T-helper 17 cell (primary cell): ENCODE data around the gene NUP133. TPM values are rescaled to one million over a fixed set of nuclear protein-coding genes. Genes with fewer than 3 reads are reported as not detected.
"Not testable (repeated sequence)": the region's sequence is repeated elsewhere in the genome, so short reads cannot be mapped to it uniquely, and the experiment has no call there.

Source experiments
- ATAC-seq: fragments of 150-1000 bp; cut with Tn5 transposase; 2 replicates; pipeline ENCODE4 v1.10.0; 2021; ENCODE audit warnings: mild to moderate bottlenecking, moderate library complexity
- DNase-seq, 3 donors: peaks; one replicate each; pipeline versions ENCODE4 v3.0.0 to v3.0.0-alpha.2; 2020 to 2021
- H3K9me3 ChIP-seq: one replicate; pipeline ENCODE4 v1.7.0; 2013; ENCODE audit warnings: low read length, mild to moderate bottlenecking; ENCODE audit not compliant: control insufficient read depth, poor library complexity, severe bottlenecking
- H3K27ac Mint-ChIP-seq: one replicate; pipeline ENCODE4 v1.8.0; 2022; ENCODE audit warnings: mild to moderate bottlenecking, moderate library complexity, mixed read lengths
- H3K27me3 Mint-ChIP-seq: one replicate; pipeline ENCODE4 v1.8.0; 2022; ENCODE audit warnings: mixed read lengths
- H3K36me3 Mint-ChIP-seq: one replicate; pipeline ENCODE4 v1.8.0; 2022; ENCODE audit warnings: low read depth, mixed read lengths
- H3K4me1 Mint-ChIP-seq: one replicate; pipeline ENCODE4 v1.8.0; 2022; ENCODE audit warnings: mild to moderate bottlenecking, mixed read lengths
- H3K4me3 Mint-ChIP-seq: one replicate; pipeline ENCODE4 v1.8.0; 2022; ENCODE audit warnings: mild to moderate bottlenecking, moderate library complexity, mixed read lengths
- total RNA-seq, 4 donors: library from RNA in 2 of 4; stranded (reverse) in 2 of 4; gene quantifications; one replicate each; pipeline ENCODE4 v1.2.3 and lab custom pipeline; 2022 to 2026

NUP133 gene
- total RNA-seq, 2 donors from 2014 or later: 26.0 to 35.9 TPM

DNA sequence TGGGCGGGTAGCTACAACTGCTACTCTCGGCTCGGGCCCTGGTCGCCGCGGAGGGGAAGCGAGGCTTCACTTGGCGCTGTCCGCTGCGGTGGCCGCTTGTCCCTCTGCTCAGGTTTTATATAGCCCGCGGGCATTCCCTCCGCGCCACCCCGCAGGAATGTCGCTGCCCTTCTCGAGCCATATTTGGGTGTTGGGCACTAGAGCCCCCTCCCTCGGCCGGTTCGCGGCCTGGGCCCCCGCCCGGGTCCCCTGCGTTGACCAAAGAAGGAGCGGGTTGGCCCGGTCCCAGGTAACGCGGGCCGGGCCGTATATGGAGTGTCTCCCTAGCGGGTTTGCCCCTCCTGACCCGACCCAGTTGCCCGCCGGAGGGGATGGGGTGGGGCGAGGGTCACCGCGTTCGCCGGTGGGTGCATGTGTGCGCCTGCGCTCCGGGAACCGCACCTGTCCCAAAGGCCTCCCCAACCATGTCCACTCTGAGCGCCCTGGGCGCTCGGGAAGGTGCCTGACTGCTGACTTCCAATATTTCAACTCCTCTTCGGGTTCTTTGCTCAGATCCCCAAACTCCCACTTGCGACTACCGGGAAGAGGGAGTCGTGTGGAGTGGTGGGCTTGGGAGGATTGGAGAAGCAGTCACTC lies 74.0 kb downstream of the NUP133 start, which contains the start of gene ACTA1:
Gene ACTA1 (minus strand): TSS at position 90 of the 636 bp plus-strand sequence. CDS start 979 bp downstream, outside the sequence.
- Mint-ChIP-seq H3K4me3 (no peak within 1 kb of the TSS), H3K27ac (peak within 1 kb of the TSS; percentile 61), H3K4me1 (peaks cover 26% of the 10 kb centered on the region), H3K36me3 (peaks cover 4% of the 10 kb centered on the region), H3K27me3 (peaks cover 61% of the 10 kb centered on the region)
- no peak for ATAC-seq
- H3K9me3 ChIP-seq: no peaks in the 10 kb centered on the region
- no peak for DNase-seq

DNA sequence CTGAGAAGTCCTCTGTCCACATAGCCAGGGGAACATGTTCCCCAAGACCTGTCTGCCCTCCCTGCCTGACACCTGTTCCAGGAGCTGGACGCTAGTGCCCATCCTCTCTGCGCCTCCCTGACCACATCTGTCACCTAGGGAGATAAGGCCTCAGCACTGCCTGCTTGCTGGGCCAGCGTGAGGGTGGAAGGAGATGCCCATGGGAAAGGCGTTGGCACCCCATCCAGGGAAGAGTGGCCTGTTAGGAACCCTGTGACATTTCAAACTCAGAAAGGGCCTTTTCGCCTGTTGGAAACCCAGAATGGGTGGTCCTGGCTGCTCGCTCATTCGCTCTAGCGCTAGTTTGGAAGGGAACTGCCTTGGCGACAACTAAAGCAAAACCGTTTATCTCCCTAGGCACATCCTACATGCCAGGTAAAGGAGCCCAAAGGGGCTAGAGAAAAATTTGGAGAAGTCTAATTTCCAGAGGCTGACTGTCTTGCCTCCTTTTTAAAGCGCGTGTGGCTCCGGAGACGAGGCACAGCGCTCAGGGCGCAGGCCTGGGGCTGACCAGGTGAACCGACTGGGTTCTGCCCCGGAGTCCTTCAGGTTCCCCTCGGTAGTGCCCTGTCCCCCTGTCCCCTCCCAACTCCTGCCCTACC lies 74.7 kb downstream of the NUP133 start:
- H3K4me1 Mint-ChIP-seq: peaks cover 26% of the 10 kb centered on the region
- H3K27ac Mint-ChIP-seq: peak overlapping the region; percentile 61
- peaks cover 4% of the 10 kb centered on the region for H3K36me3 Mint-ChIP-seq
- peaks cover 64% of the 10 kb centered on the region for H3K27me3 Mint-ChIP-seq
- ATAC-seq: no peak
- no peaks in the 10 kb centered on the region for H3K9me3 ChIP-seq
- no peak for DNase-seq
- H3K4me3 Mint-ChIP-seq: no peak overlapping the region

DNA sequence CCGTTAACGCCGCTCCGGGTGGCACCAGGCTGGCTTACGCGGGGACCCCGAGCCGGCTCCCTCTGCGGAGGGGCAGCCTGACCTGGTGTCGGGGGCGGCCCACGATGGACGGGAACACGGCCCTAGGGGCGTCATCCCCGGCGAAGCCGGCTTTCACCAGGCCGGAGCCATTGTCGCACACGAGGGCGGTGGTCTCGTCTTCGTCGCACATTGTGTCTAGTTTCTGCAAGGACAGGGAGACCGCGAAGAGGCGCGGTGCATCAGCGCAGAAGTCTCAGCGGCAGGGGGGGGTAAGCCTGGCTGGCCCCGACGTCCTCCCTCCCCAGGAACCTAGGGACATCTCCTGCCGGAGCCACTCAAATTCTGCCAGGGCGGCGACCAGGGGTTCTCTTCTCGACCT lies 75.2 kb downstream of the NUP133 start:
- DNase-seq (no peak), ATAC-seq (no peak)
- H3K4me1 Mint-ChIP-seq: peaks cover 26% of the 10 kb centered on the region
- H3K27me3 Mint-ChIP-seq: peaks cover 69% of the 10 kb centered on the region
- peak overlapping the region; percentile 61 for H3K27ac Mint-ChIP-seq
- no peaks in the 10 kb centered on the region for H3K9me3 ChIP-seq
- H3K36me3 Mint-ChIP-seq: peaks cover 4% of the 10 kb centered on the region
- peak overlapping the region; percentile 72 for H3K4me3 Mint-ChIP-seq

DNA sequence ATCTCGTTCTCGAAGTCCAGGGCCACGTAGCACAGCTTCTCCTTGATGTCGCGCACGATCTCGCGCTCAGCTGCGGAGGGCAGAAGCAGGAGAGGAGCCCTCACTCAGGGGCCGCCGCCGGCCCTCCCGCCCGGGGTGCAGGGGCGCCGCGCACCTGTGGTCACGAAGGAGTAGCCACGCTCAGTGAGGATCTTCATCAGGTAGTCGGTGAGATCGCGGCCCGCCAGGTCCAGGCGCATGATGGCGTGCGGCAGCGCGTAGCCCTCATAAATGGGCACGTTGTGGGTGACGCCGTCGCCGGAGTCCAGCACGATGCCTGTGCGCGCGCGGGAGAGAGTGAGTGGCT lies 76.1 kb downstream of the NUP133 start:
- peak overlapping the region; percentile 72 for H3K4me3 Mint-ChIP-seq
- DNase-seq (no peak), ATAC-seq (no peak)
- H3K4me1 Mint-ChIP-seq: peaks cover 26% of the 10 kb centered on the region
- H3K27me3 Mint-ChIP-seq: peaks cover 73% of the 10 kb centered on the region
- no peaks in the 10 kb centered on the region for H3K9me3 ChIP-seq
- no peak overlapping the region for H3K27ac Mint-ChIP-seq
- H3K36me3 Mint-ChIP-seq: peaks cover 4% of the 10 kb centered on the region

DNA sequence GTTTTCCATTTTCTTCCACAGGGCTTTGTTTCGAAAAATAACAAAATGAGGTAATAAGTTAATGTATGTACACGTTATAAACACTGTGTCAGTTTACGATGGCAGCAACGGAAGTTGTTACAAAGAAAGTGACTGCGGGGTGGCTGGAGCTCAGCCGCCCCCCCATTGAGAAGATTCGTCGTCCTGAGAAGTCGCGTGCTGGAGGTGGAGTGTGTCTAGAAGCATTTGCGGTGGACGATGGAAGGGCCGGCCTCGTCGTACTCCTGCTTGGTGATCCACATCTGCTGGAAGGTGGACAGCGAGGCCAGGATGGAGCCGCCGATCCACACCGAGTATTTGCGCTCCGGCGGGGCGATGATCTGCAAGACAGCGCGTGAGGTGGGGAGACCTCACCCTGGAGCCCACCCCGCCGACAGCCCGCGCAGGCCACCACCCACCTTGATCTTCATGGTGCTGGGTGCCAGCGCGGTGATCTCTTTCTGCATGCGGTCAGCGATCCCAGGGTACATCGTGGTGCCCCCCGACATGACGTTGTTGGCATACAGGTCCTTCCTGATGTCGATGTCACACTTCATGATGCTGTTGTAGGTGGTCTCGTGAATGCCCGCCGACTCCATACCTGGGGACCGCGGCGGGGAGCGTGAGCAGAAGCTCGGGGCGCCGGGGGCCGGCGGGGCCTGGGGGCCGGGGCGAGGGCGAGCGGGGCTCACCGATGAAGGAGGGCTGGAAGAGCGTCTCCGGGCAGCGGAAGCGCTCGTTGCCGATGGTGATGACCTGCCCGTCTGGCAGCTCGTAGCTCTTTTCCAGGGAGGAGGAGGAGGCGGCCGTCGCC lies 76.6 kb downstream of the NUP133 start:
- DNase-seq: no peak
- H3K4me1 Mint-ChIP-seq: peaks cover 24% of the 10 kb centered on the region
- H3K27me3 Mint-ChIP-seq: peaks cover 73% of the 10 kb centered on the region
- H3K27ac Mint-ChIP-seq: no peak overlapping the region
- H3K36me3 Mint-ChIP-seq: peaks cover 4% of the 10 kb centered on the region
- peak; percentile 35 for ATAC-seq
- H3K9me3 ChIP-seq: no peaks in the 10 kb centered on the region
- H3K4me3 Mint-ChIP-seq: peak overlapping the region; percentile 72

DNA sequence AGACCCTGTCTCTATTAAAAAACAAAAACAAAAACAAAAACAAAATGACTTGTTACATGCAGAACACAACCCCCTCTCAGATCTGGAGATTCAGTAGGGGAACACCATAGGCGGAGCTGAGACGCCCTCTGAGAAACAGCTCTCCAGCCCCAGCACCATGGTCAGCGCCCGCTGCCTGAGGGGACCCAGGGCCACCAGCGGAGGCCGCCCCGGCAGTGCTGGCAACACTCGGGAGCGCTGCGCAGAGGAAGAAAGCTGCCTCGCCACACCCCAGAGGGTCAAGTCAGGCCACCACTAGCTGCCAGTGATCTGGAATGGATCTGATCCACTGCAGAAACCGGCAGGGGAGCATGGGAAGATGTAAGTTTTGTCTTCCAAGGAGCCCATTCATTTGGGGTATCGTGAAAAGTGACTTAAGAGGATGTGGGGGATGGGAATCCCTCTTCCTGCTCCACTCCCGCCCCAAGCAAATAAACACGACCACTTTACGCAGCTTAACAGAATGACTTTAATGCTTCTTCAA lies 77.3 kb downstream of the NUP133 start:
- peaks cover 4% of the 10 kb centered on the region for H3K36me3 Mint-ChIP-seq
- H3K4me3 Mint-ChIP-seq: peak overlapping the region; percentile 72
- peaks cover 24% of the 10 kb centered on the region for H3K4me1 Mint-ChIP-seq
- DNase-seq (peak in 1 of 3 donors; percentile 16), ATAC-seq (peak; percentile 61)
- peaks cover 74% of the 10 kb centered on the region for H3K27me3 Mint-ChIP-seq
- no peak overlapping the region for H3K27ac Mint-ChIP-seq
- H3K9me3 ChIP-seq: no peaks in the 10 kb centered on the region

DNA sequence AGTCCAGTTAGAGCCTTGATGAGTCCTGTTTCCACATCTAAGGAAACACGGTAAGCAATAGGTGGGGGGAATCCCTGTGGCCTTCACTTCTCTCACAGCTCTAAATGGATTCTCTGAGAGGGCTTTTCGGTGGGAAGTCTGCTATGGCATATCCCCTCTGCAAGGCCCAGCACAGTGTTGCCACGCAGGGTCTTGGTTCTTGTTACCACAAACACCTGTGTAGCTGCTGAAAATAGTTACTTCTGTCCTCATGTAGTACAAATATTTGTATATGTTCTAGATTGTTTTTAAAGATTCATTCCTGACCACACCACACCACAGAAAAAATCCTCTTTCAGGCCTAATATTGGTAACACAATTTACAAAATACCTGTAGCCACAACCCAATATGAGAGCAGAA lies 79.9 kb downstream of the NUP133 start:
- H3K27ac Mint-ChIP-seq: no peak overlapping the region
- peaks cover 18% of the 10 kb centered on the region for H3K4me1 Mint-ChIP-seq
- H3K4me3 Mint-ChIP-seq: no peak overlapping the region
- peaks cover 65% of the 10 kb centered on the region for H3K27me3 Mint-ChIP-seq
- DNase-seq (no peak), ATAC-seq (no peak)
- peaks cover 4% of the 10 kb centered on the region for H3K36me3 Mint-ChIP-seq
- peaks cover 3% of the 10 kb centered on the region for H3K9me3 ChIP-seq

DNA sequence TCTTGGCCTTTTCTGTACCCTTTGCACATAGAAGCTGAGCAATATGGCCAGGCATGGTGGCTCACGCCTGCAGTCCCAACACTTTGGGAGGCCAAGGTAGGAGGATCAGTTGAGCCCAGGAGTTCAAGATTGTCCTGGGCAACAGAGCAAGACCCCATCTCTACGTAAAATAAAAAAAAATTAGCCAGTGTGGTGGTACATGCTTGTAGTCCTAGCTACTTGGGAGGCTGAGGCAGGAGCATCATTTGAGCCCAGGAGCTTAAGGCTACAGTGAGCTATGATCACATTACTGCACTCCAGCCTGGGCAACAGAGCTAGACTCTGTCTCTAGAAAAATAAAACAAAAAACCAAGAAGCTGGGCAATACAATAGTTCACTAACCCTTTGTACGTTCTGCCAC lies 80.6 kb downstream of the NUP133 start:
- peaks cover 64% of the 10 kb centered on the region for H3K27me3 Mint-ChIP-seq
- H3K36me3 Mint-ChIP-seq: peaks cover 4% of the 10 kb centered on the region
- H3K27ac Mint-ChIP-seq: no peak overlapping the region
- H3K4me3 Mint-ChIP-seq: no peak overlapping the region
- ATAC-seq: no peak
- peaks cover 3% of the 10 kb centered on the region for H3K9me3 ChIP-seq
- no peak for DNase-seq
- H3K4me1 Mint-ChIP-seq: peaks cover 18% of the 10 kb centered on the region

DNA sequence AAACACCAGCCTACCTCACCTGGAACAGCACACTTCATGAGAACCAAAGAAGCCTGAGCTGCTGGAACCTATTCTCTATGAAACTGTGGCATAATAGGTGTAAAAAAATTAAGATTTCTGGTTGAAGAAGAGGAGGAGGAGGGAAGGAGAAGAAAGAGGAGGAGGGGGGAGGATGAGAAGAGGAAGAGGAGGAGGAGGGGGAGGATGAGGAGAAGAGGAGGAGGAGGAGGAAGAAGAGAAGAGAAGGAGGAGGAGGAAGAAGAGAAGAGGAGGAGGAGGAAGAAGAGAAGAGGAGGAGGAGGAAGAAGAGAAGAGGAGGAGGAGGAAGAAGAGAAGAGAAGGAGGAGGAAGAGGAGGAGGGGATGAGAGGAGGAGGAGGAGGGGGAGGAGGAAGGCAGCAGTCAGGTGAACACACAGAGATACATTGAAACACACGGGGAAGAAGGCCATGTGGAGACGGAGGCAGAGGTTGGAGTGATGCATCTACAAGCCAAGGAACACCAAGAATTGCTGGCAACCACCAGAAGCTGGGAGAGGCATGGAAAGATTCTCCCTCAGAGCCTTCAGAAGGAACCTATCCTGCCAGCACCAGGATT lies 82.5 kb downstream of the NUP133 start:
- peaks cover 2% of the 10 kb centered on the region for H3K36me3 Mint-ChIP-seq
- H3K27ac Mint-ChIP-seq: no peak overlapping the region
- H3K4me1 Mint-ChIP-seq: peaks cover 3% of the 10 kb centered on the region
- H3K27me3 Mint-ChIP-seq: peaks cover 53% of the 10 kb centered on the region
- DNase-seq (no peak), ATAC-seq (no peak)
- H3K4me3 Mint-ChIP-seq: no peak overlapping the region
- H3K9me3 ChIP-seq: peaks cover 3% of the 10 kb centered on the region

DNA sequence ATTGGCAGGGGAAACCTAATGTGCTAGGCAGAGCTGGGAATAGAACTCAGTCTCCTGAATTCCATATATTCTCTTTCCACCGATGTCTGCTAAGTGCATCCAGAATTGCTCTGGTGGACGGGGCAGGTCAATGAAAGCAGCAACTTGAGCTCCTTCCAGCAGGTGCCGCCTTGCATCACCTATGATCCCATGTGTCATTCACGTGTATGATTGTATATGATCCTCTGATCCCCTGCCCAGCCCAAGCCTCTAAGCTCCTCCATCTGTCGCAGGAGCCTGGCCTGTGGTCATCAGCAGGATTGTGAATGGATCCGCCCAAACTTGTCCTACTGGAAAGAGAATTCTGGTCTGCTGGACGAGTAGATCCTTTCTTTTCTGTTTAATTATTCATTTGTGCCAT lies 87.4 kb downstream of the NUP133 start:
- peaks cover 3% of the 10 kb centered on the region for H3K9me3 ChIP-seq
- H3K36me3 Mint-ChIP-seq: peaks cover 5% of the 10 kb centered on the region
- no peak overlapping the region for H3K27ac Mint-ChIP-seq
- DNase-seq: no peak
- peaks cover 3% of the 10 kb centered on the region for H3K4me1 Mint-ChIP-seq
- H3K4me3 Mint-ChIP-seq: no peak overlapping the region
- H3K27me3 Mint-ChIP-seq: peaks cover 32% of the 10 kb centered on the region
- no peak for ATAC-seq

DNA sequence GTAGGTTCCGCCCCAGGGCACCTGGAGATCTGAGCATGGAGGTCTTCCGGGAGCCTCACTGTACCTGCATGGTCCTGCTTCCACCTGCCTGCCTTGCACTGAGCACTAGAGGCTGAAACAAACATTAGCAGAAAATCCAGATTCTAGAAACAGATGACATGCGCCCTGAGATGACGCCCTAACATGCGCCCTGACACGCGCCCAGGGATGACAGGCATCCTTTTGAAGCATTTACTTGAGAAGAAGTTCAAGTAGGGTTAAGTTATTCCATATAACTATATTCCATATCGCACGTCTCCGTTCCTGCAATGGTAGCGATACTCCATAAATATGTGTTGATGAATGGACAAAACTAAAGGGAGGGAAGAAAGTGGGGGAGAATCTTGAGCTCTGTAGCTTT lies 87.9 kb downstream of the NUP133 start:
- no peak overlapping the region for H3K27ac Mint-ChIP-seq
- H3K9me3 ChIP-seq: peaks cover 3% of the 10 kb centered on the region
- H3K4me3 Mint-ChIP-seq: no peak overlapping the region
- peaks cover 3% of the 10 kb centered on the region for H3K4me1 Mint-ChIP-seq
- H3K27me3 Mint-ChIP-seq: peaks cover 30% of the 10 kb centered on the region
- DNase-seq (no peak), ATAC-seq (no peak)
- peaks cover 5% of the 10 kb centered on the region for H3K36me3 Mint-ChIP-seq

DNA sequence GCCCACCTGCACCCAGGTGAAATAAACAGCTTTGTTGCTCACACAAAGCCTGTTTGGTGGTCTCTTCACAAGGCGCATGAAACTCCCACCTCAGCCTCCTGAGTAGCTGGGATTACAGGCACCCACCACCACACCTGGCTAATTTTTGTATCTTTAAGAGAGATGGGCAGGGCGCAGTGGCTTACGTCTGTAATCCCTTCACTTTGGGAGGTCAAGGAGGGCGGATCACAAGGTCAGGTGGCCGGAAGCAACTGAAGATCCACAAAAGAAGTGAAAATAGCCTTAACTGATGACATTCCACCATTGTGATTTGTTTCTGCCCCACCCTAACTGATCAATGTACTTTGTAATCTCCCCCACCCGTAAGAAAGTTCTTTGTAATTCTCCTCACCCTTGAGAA lies 89.6 kb downstream of the NUP133 start:
- DNase-seq, H3K36me3 Mint-ChIP-seq, H3K4me1 Mint-ChIP-seq, ATAC-seq, H3K27ac Mint-ChIP-seq, H3K9me3 ChIP-seq, H3K4me3 Mint-ChIP-seq: not testable (repeated sequence)
- H3K27me3 Mint-ChIP-seq: peaks cover 21% of the 10 kb centered on the region

DNA sequence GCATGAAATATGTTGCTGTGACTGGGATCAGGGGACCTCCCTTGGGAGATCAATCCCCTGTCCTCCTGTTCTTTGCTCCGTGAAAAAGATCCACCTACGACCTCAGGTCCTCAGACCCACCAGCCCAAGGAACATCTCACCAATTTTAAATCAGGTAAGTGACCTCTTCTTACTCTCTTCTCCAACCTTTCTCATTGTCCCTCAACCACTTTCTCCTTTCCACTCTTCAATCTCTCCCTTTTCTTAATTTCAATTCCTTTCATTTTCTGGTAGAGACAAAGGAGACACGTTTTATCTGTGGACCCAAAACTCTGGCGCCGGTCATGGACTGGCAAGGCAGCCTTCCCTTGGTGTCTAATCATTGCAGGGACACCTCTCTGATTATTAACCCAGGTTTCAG lies 95.3 kb downstream of the NUP133 start:
- not testable (repeated sequence) for H3K9me3 ChIP-seq, H3K27ac Mint-ChIP-seq, H3K36me3 Mint-ChIP-seq, DNase-seq, H3K4me3 Mint-ChIP-seq, ATAC-seq
- Mint-ChIP-seq H3K4me1 (peaks cover 14% of the 10 kb centered on the region), H3K27me3 (peaks cover 30% of the 10 kb centered on the region)
